HFF-Myc (cell line): Measurements from ENCODE around the gene CDKN2AIP.

ENCODE experiments used
- DNase-seq: peaks from one replicate; pipeline ENCODE4 v3.0.0-alpha.2; 2011; ENCODE audit warnings: low read depth; ENCODE audit errors: extremely low read depth
- H3K4me3 ChIP-seq: replicated peaks from 2 replicates; pipeline ENCODE4 v1.5.1; 2011; ENCODE audit warnings: low read depth, mild to moderate bottlenecking, control low read depth, low read length
- TF ChIP-seq, protein P1 (sequence below): IDR thresholded peaks from 2 replicates; pipeline ENCODE4 v1.5.1; 2012; ENCODE audit warnings: mild to moderate bottlenecking, low read depth, low read length, control low read depth; ENCODE audit errors: missing control alignments

The CDKN2AIP gene

DNA sequence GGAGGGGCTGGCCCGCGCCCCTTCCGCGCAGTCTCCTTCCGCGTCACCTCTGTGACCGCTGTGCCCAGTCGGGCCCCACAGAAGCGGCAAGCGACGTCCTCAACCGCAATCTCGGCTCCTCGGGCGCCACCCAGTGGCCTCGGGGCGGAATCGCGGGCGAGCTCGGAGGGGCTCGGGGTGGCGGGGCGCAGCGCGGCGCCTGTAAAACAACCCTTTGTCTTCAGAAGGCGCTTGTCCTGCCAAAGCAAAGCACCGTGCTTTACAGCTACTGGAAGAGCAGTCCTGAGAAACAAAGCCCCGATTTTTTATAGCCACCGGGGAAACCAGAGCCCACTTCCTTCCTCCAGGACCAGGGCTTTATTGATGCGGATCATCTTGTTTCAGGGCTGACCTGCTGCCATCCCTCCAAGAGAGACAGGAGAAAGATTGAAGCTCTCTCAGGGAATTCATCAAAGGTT is 37.3 kb upstream of the CDKN2AIP start:
- DNase-seq, result no peak
- peak overlapping the region; percentile 45 for H3K4me3 ChIP-seq
- TF ChIP-seq, protein P1, sequence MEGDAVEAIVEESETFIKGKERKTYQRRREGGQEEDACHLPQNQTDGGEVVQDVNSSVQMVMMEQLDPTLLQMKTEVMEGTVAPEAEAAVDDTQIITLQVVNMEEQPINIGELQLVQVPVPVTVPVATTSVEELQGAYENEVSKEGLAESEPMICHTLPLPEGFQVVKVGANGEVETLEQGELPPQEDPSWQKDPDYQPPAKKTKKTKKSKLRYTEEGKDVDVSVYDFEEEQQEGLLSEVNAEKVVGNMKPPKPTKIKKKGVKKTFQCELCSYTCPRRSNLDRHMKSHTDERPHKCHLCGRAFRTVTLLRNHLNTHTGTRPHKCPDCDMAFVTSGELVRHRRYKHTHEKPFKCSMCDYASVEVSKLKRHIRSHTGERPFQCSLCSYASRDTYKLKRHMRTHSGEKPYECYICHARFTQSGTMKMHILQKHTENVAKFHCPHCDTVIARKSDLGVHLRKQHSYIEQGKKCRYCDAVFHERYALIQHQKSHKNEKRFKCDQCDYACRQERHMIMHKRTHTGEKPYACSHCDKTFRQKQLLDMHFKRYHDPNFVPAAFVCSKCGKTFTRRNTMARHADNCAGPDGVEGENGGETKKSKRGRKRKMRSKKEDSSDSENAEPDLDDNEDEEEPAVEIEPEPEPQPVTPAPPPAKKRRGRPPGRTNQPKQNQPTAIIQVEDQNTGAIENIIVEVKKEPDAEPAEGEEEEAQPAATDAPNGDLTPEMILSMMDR, result peak; percentile 80

DNA sequence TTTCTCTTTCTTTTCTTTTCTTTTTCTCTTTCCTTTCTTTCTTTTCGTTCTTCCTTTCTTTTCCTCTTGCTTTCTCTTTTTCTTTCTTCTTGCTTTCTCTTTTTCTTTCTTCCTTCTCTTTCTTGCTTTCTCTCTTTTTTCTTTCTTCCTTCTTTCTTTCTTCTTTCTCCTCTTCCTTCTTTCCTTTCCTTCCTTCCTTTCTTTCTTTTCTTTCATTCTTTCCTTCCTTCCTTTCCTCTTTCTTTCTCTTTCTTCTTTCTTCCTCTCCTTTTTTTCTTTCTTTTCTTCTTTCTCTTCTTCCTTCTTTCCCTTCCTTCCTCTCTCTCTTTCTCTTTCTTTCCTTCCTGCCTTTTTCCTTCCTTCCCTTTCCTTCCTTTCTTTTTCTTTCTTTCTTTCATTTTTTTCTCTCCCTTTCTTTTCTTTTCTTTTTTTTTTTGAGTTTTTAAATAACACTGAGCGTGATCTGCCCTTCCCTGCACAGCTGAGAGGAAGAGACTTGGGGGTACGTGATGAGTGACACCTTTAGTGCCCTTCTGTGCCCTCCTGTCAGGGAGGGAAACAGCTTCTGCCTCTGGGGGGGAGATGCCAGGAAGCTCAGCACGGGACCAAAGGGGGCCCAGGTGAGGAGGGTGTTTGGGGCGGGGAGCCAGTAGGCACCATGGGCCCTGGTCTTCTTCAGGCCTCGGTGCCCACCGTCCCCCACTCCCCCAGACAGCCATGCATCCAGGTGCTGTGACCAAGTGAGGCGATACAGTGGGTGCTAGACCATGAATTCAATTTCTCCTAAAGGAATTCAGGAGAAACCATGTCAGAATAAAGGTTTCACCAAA is 36.6 kb upstream of the CDKN2AIP start:
- H3K4me3 ChIP-seq, result peak overlapping the region; percentile 45
- no peak for DNase-seq
- TF ChIP-seq, protein P1, result no peak

DNA sequence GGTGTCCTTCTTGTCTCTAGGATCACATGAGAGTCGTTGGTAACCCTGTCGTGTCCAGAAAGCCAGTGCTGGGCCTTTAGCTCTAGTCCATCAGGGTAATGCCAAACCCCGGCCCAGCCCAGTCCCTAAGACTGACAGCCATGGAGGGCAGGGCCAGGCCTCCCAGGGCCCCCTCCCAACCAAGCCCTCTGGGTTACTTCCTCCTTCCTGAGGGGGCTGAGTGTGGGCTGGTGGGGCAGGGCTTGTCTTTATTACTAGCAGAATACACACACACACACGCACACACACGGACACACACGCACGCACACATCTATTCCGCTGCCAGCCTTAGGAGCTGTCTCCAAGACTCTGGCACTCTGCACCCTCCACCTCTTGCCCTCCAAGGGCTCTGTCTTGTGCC is 35.6 kb upstream of the CDKN2AIP start:
- DNase-seq, result no peak
- no peak overlapping the region for H3K4me3 ChIP-seq
- TF ChIP-seq, protein P1, result no peak

DNA sequence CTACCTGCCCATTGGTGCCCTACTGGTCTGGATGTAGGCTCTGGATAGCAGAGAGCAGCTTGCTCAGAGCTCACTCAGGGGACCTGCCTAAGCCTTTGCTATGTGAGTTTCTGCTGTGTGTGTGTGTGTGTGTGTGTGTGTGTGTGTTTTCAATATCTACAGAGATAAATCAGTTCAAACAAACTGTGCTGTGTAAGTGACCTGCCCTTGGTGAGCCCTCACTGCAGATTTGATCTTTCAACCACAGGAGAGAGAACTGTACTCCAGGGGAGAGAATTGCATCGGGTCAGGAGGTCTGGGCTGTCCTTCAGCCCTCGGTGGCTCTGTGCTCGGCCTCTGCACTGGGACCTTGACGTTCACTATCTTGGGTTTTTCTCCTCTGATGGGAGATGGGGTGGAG is 35.0 kb upstream of the CDKN2AIP start:
- H3K4me3 ChIP-seq, result no peak overlapping the region
- no peak for DNase-seq
- TF ChIP-seq, protein P1, result no peak

DNA sequence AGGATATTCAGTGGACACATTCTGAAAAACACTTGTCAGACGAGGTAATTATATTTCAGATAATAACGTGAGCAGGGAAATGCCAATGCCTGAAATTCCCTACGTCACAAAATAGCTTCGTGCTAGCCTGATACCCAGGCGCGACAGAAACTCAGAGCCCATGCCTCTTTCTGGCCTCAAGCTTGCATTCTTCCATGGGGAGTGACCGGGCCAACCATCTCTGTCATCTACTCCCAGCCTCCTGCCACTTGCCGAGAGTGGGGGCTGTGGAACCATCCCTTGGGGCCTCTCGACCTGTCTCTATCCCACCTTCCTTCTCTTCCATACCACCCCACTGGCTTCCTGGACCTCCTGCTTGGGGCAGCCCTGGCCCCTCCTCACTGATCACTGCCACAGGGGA is 34.5 kb upstream of the CDKN2AIP start:
- DNase-seq, result no peak
- H3K4me3 ChIP-seq, result no peak overlapping the region
- TF ChIP-seq, protein P1, result no peak

DNA sequence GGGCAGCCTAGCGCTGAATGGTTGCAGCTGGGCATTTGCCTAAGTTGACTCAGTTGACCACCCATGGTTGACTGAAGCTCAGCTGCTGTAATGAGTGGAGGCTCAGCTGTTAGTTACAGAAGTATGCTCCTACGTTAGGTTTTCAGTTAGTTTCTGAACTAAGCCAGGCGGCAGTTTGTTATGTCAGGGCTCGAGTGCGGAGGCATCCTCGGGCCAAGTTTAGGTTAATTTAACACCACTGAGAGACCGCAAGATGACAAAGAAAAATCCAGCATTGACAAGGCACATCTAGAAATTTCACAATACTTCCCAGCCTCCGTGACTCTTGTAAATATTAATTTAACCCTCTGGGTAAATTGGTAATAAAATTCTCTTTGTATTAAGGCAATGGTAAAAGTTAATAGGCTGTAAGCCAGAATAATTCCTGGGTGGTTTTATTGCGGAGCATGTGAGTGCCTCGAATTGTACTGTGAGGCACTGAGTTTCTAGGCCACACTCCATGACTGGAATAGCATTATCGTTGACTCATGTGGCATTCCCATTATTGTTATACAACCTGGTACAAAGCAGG is 33.1 kb upstream of the CDKN2AIP start:
- DNase-seq, result no peak
- TF ChIP-seq, protein P1, result no peak
- H3K4me3 ChIP-seq, result no peak overlapping the region

DNA sequence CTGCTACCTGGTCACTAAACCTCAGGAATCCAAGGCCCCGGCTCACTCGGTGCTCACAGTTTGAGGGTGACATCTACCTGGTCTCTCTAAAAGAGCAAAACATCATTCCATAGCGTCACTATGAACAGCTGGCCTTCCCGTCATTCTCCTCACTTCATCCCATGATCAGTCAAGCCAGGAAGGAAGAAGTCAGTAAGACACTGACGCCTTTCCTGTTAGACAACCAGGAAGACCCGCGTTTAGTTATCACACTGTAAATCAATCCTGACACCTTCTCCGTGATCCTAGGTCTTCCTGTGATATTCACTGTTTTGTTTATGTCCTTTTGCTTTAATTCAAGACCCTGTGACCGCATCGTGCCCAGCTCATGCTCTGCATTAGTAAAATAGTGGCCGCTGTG is 31.6 kb upstream of the CDKN2AIP start:
- H3K4me3 ChIP-seq, result no peak overlapping the region
- TF ChIP-seq, protein P1, result no peak
- no peak for DNase-seq
